C4-2B (cell line): ENCODE measurements around the gene CFAP46.

Source experiments
- H3K27ac ChIP-seq: fragments of 450-650 bp; 2 replicates; pipeline ENCODE4 v1.5.1; 2017
- CTCF ChIP-seq: fragments of 450-650 bp; conservative IDR thresholded peaks from 2 replicates; pipeline ENCODE4 v1.5.1; 2017; ENCODE audit warnings: mild to moderate bottlenecking
- ZFX ChIP-seq: fragments of 450-650 bp; IDR thresholded peaks from 2 replicates; pipeline ENCODE4 v1.6.1; 2017

Gene CFAP46

GRCh38 chr10:132873395-132873794 is 69.0 kb downstream of the CFAP46 start:
- TF ChIP-seq ZFX (no peak), CTCF (no peak)

GRCh38 chr10:132872658-132873057 is 69.7 kb downstream of the CFAP46 start:
- H3K27ac ChIP-seq = no peak overlapping the region
- TF ChIP-seq ZFX (no peak), CTCF (no peak)

More at GRCh38 chr10:132873395-132873794, 69.0 kb downstream of the CFAP46 start:
- no peak overlapping the region for H3K27ac ChIP-seq

GRCh38 chr10:132870426-132870825 is 71.9 kb downstream of the CFAP46 start:
- H3K27ac ChIP-seq = no peak overlapping the region
- TF ChIP-seq CTCF (no peak), ZFX (no peak)

- H3K27ac ChIP-seq = no peak overlapping the region
- no peak for TF ChIP-seq ZFX
These were observed 72.7 kb downstream of the CFAP46 start for GRCh38 chr10:132869621-132870020.

- H3K27ac ChIP-seq = no peak overlapping the region
- no peak for TF ChIP-seq ZFX
- no peak for TF ChIP-seq CTCF
These were observed 73.4 kb downstream of the CFAP46 start for GRCh38 chr10:132868995-132869394.

GRCh38 chr10:132867801-132868644 is 74.3 kb downstream of the CFAP46 start:
- no peak overlapping the region for H3K27ac ChIP-seq

GRCh38 chr10:132866601-132867381 is 75.6 kb downstream of the CFAP46 start:
- TF ChIP-seq CTCF (no peak), ZFX (no peak)
- H3K27ac ChIP-seq = no peak overlapping the region

More at GRCh38 chr10:132867801-132868644, 74.3 kb downstream of the CFAP46 start:
- TF ChIP-seq ZFX (no peak), CTCF (no peak)
